HepG2 (cell line): ENCODE measurements around the gene MAN2A2. TPM values are rescaled to one million over a fixed set of nuclear protein-coding genes. Genes with fewer than 3 reads are reported as not detected.

Experiments
- AHDC1 ChIP-seq: sonication (generic); formaldehyde crosslinking; IDR thresholded peaks from 2 replicates; pipeline ENCODE4 v1.5.1; 2020; ENCODE audit warnings: mild to moderate bottlenecking, missing genetic modification reagents, borderline replicate concordance
- ARID4A ChIP-seq: sonication (generic); formaldehyde crosslinking; IDR thresholded peaks from 2 replicates; pipeline ENCODE4 v1.5.0; 2020; ENCODE audit warnings: mild to moderate bottlenecking, missing genetic modification reagents, borderline replicate concordance
- CHD4 ChIP-seq: fragments of 200-600 bp; sonication (generic); IDR thresholded peaks from 2 replicates; pipeline ENCODE4 v1.7.0; 2017; ENCODE audit warnings: mild to moderate bottlenecking, low read length, borderline replicate concordance
- FOXM1 ChIP-seq: sonication (generic); formaldehyde crosslinking; IDR thresholded peaks from 2 replicates; pipeline ENCODE4 v1.5.0; 2020; ENCODE audit warnings: missing genetic modification reagents
- HMGA1 ChIP-seq: sonication (generic); formaldehyde crosslinking; conservative IDR thresholded peaks from 2 replicates; pipeline ENCODE4 v1.4.0; 2020; ENCODE audit warnings: missing genetic modification reagents
- HNRNPUL1 ChIP-seq: fragments of 200-400 bp; formaldehyde crosslinking; IDR thresholded peaks from 2 replicates; pipeline ENCODE4 v1.6.1; 2017; ENCODE audit warnings: low read depth, mild to moderate bottlenecking, low read length, moderate library complexity
- KLF6 ChIP-seq: IDR thresholded peaks from 2 replicates; pipeline ENCODE4 v1.8.0; 2016; ENCODE audit warnings: missing biosample characterization, missing genetic modification reagents
- MLXIP ChIP-seq: sonication (generic); formaldehyde crosslinking; IDR thresholded peaks from 2 replicates; pipeline ENCODE4 v1.9.0; 2021; ENCODE audit warnings: missing genetic modification reagents, borderline replicate concordance
- MTA3 ChIP-seq: sonication (generic); formaldehyde crosslinking; IDR thresholded peaks from 2 replicates; pipeline ENCODE4 v1.4.0; 2020; ENCODE audit warnings: missing genetic modification reagents
- PATZ1 ChIP-seq: sonication (generic); formaldehyde crosslinking; IDR thresholded peaks from 2 replicates; pipeline ENCODE4 v1.4.0; 2020; ENCODE audit warnings: missing genetic modification reagents
- PHB2 ChIP-seq: fragments of 450-650 bp; IDR thresholded peaks from 2 replicates; pipeline ENCODE4 v1.6.1; 2018; ENCODE audit not compliant: partially characterized antibody
- SMC3 ChIP-seq: IDR thresholded peaks from 2 replicates; pipeline ENCODE4 v1.6.1; 2011; ENCODE audit warnings: low read length, improper control_type of control experiment
- THAP11 ChIP-seq: IDR thresholded peaks from 2 replicates; pipeline ENCODE4 v1.6.1; 2016; ENCODE audit warnings: missing biosample characterization, missing genetic modification reagents
- ZSCAN31 ChIP-seq: sonication (generic); formaldehyde crosslinking; IDR thresholded peaks from 2 replicates; pipeline ENCODE4 v1.5.0; 2020; ENCODE audit warnings: low read depth, mild to moderate bottlenecking, missing genetic modification reagents
- polyA plus RNA-seq, 8 experiments: library from polyadenylated mRNA; depleted of rRNA in 3 of 8; stranded (reverse) in 7 of 8; unstranded in 1 of 8; fragments of >200 nt; fragmentation: Illumina TruSeq in 4 of 8; extraction: Trizol in 4 of 8; gene quantifications; 2 replicates each; pipeline versions ENCODE4 v1.2.1 to v1.2.3, GENCODE V29; 2011 to 2016; ENCODE audit warnings: low read depth in 4 of 8, missing spikeins in 1 of 8, mixed read lengths in 1 of 8; ENCODE audit not compliant: insufficient read depth in 1 of 8
- total RNA-seq, 5 experiments: library from RNA; depleted of rRNA; stranded (reverse); fragments of >200 nt; fragmentation: Illumina TruSeq; extraction: Trizol; gene quantifications; 2 replicates each; pipeline ENCODE4 v1.2.3, GENCODE V29; 2016; ENCODE audit warnings: low read depth in 1 of 5

The MAN2A2 gene
- total and polyA plus RNA-seq, 2 of the 13 experiments (the other 11 are each of a cell fraction or from before 2014, with no cell fraction given): 17.5 to 51.5 TPM

GRCh38 chr15:90934256-90934948 lies 31.3 kb downstream of the MAN2A2 start (continued):
- no peak for TF ChIP-seq MLXIP (CRISPR knock-in tag)
- no peak for TF ChIP-seq THAP11 (CRISPR knock-in tag)
- TF ChIP-seq SMC3: peak; percentile 33
- no peak for TF ChIP-seq HMGA1 (CRISPR knock-in tag)
- no peak for TF ChIP-seq PHB2
- no peak for TF ChIP-seq KLF6 (CRISPR knock-in tag)
- no peak for TF ChIP-seq FOXM1 (CRISPR knock-in tag)
- TF ChIP-seq AHDC1 (CRISPR knock-in tag): no peak
- no peak; the same call in 1 of the 2 replicates for TF ChIP-seq ARID4A
- no peak for TF ChIP-seq MTA3 (CRISPR knock-in tag)
- no peak for TF ChIP-seq CHD4
- no peak for TF ChIP-seq ZSCAN31
- 0 out of 2 replicates have a peak, but pooled peaks have one; percentile 12 for TF ChIP-seq PATZ1 (CRISPR knock-in tag)
- no peak for TF ChIP-seq HNRNPUL1
